ENCODE measurements around the gene BHLHE40.

Gene BHLHE40

GRCh38 chr3:4994823-4995499 is 15.7 kb downstream of the BHLHE40 start:
- H3K36me3 ChIP-seq, result no peaks in the 10 kb centered on the region
- no peak for TF ChIP-seq CTCF (IDR thresholded peaks at IDR 0.05)
- H3K4me3 ChIP-seq, result no peak overlapping the region
- H3K27ac ChIP-seq, result peak overlapping the region; percentile 77 to 86
- intact Hi-C loops (cut with DNase I; ENCODE audit: low total_unique reads), result no loop called here
- peaks cover 0 to 22% (median 13%) of the 10 kb centered on the region in 4 donors for H3K4me1 ChIP-seq
- H3K9me3 ChIP-seq, result no peaks in the 10 kb centered on the region
- no peaks in the 10 kb centered on the region for H3K27me3 ChIP-seq
- DNase-seq, result peak; percentile 88 to 95

- H3K36me3 ChIP-seq, result no peaks in the 10 kb centered on the region
- intact Hi-C loops (cut with DNase I; ENCODE audit: low total_unique reads), result no loop called here
Measured at GRCh38 chr3:4995500-4996053, 16.3 kb downstream of the BHLHE40 start.

GRCh38 chr3:4996223-4996765 is 17.1 kb downstream of the BHLHE40 start:
- no peaks in the 10 kb centered on the region for H3K36me3 ChIP-seq
- no peak for DNase-seq
- intact Hi-C loops (cut with DNase I; ENCODE audit: low total_unique reads), result no loop called here

More at GRCh38 chr3:4995500-4996053, 16.3 kb downstream of the BHLHE40 start:
- no peak for DNase-seq
- Histone ChIP-seq H3K4me1 (peaks cover 0 to 22% (median 13%) of the 10 kb centered on the region in 4 donors), H3K9me3 (no peaks in the 10 kb centered on the region), H3K27ac (peak overlapping the region; percentile 77 to 86), H3K4me3 (no peak overlapping the region), H3K27me3 (no peaks in the 10 kb centered on the region)
- TF ChIP-seq CTCF (IDR thresholded peaks at IDR 0.05), result no peak

GRCh38 chr3:4996771-4997291 is 17.6 kb downstream of the BHLHE40 start:
- Histone ChIP-seq H3K9me3 (no peaks in the 10 kb centered on the region), H3K27me3 (no peaks in the 10 kb centered on the region), H3K4me3 (no peak overlapping the region), H3K36me3 (no peaks in the 10 kb centered on the region), H3K4me1 (peaks cover 0 to 22% (median 13%) of the 10 kb centered on the region in 4 donors), H3K27ac (peak overlapping the region in 1 of 2 donors; percentile 86)
- intact Hi-C loops (cut with DNase I; ENCODE audit: low total_unique reads), result no loop called here
- no peak for TF ChIP-seq CTCF (IDR thresholded peaks at IDR 0.05)
- no peak for DNase-seq

More at GRCh38 chr3:4996223-4996765, 17.1 kb downstream of the BHLHE40 start:
- TF ChIP-seq CTCF (IDR thresholded peaks at IDR 0.05), result no peak
- H3K4me1 ChIP-seq, result peaks cover 0 to 22% (median 13%) of the 10 kb centered on the region in 4 donors
- peak overlapping the region; percentile 77 to 86 for H3K27ac ChIP-seq
- H3K9me3 ChIP-seq, result no peaks in the 10 kb centered on the region
- no peak overlapping the region for H3K4me3 ChIP-seq
- no peaks in the 10 kb centered on the region for H3K27me3 ChIP-seq

GRCh38 chr3:4997946-4998345 is 18.7 kb downstream of the BHLHE40 start:
- intact Hi-C loops (cut with DNase I; ENCODE audit: low total_unique reads), result no loop called here
- H3K4me1 ChIP-seq, result peaks cover 0 to 22% (median 13%) of the 10 kb centered on the region in 4 donors
- DNase-seq, result no peak

More at GRCh38 chr3:4997946-4998345, 18.7 kb downstream of the BHLHE40 start:
- Histone ChIP-seq H3K36me3 (no peaks in the 10 kb centered on the region), H3K9me3 (no peaks in the 10 kb centered on the region), H3K4me3 (no peak overlapping the region), H3K27me3 (no peaks in the 10 kb centered on the region), H3K27ac (no peak overlapping the region)
- no peak for TF ChIP-seq CTCF (IDR thresholded peaks at IDR 0.05)

All from tibial artery (tissue), 4 donors.